OCI-LY3 (cell line): ENCODE measurements around the gene NFIB.

ENCODE experiments used
- CTCF ChIP-seq: fragments of 200-600, 300-600 bp; sonication (generic); IDR thresholded peaks from 2 replicates; pipeline ENCODE4 v1.5.1; 2014; ENCODE audit warnings: antibody characterized with exemption, low read length, low read depth
- EZH2phosphoT487 ChIP-seq: fragments of 200-600 bp; shearing (Covaris generic); IDR thresholded peaks from 2 replicates; pipeline ENCODE4 v1.6.1; 2018; ENCODE audit warnings: antibody characterized with exemption, mixed run types, low read depth

GRCh38 chr9:14281876-14282275 is 32.1 kb downstream of the NFIB start:
- TF ChIP-seq CTCF (no peak), EZH2phosphoT487 (no peak)
